T-helper 2 cell treated with Interferon-gamma antibody and Interleukin-4, amounts not matched to agents 5 μg/mL and 100 μg/mL, for 36 hours (primary cell): Measurements from ENCODE around the gene PIGA.

Source experiments
- DNase-seq: peaks from one replicate; pipeline ENCODE4 v3.0.0; 2021; ENCODE audit warnings: low spot score
- H3K27ac Mint-ChIP-seq: one replicate; pipeline ENCODE4 v1.8.0; 2021; ENCODE audit warnings: mild to moderate bottlenecking, mixed read lengths
- H3K27me3 Mint-ChIP-seq: one replicate; pipeline ENCODE4 v1.8.0; 2021; ENCODE audit warnings: low read depth, mixed read lengths
- H3K36me3 Mint-ChIP-seq: one replicate; pipeline ENCODE4 v1.8.0; 2021; ENCODE audit warnings: low read depth, mixed read lengths
- H3K4me1 Mint-ChIP-seq: one replicate; pipeline ENCODE4 v1.8.0; 2021; ENCODE audit warnings: low read depth, mixed read lengths
- H3K4me3 Mint-ChIP-seq: one replicate; pipeline ENCODE4 v1.8.0; 2022; ENCODE audit warnings: mild to moderate bottlenecking, moderate library complexity, mixed read lengths
- H3K9me3 Mint-ChIP-seq: one replicate; pipeline ENCODE4 v1.8.0; 2021; ENCODE audit warnings: mixed read lengths

PIGA gene

DNA sequence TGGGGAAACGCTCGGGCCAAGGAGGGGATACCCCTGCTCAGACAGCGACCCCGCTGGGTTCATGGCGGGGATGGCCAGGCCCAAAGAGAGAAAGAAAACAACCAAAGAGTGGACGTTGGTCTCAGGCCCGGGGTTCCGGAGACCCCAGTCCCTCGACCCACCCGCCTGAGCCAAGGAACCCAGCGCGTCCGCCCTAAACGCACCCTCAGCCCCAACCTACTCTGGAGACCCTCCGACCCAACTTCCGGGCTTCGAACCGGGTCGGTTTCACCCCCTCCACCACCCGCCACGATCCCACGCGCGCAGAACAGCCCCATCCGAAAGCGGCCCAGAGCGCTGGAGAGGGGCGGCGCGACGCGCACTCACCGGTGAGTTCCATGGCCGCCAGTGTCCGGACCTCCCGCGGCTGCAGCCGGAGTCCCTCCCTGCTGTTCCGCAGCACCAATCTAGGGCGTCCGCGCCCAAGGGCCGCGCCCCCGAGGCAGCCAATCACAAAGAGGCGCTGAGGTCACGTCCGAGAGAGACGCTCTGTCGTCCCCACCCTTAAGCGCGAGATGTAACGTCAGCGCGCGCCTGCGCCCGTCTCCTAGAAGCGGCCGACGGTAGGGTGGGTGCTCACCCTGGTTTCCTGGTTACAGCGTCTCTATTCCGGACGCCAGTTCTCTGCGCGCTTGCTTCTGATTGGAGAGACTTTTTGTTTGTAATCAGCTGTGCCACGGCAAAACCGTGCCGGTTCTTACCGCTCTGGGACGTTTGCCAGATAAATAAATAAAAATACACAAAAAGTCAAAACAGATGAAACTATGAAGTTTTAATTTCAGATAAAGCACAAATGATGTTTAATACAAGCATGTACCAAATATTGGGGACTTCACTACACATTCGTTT, at the start of gene PIGA:
Gene PIGA (minus strand): TSS at position 389 of the 888 bp plus-strand sequence. CDS start 3,593 bp downstream, outside the sequence.
- Mint-ChIP-seq H3K4me3 (peak within 1 kb of the TSS; percentile 92), H3K4me1 (peaks cover 15% of the 10 kb centered on the region), H3K36me3 (peaks cover 12% of the 10 kb centered on the region)

GRCh38 chrX:15384304-15384703, 49.0 kb upstream of the PIGA start, which contains the start of gene VEGFD:
TSS of gene VEGFD (minus strand) at chrX:15384413. CDS start at chrX:15383946, 467 bp downstream.
- Mint-ChIP-seq H3K36me3 (no peaks in the 10 kb centered on the region), H3K27ac (no peak within 1 kb of the TSS), H3K9me3 (no peaks in the 10 kb centered on the region), H3K4me1 (no peaks in the 10 kb centered on the region), H3K27me3 (no peaks in the 10 kb centered on the region), H3K4me3 (no peak within 1 kb of the TSS)
- DNase-seq: no peak

More for the DNA sequence above, at the start of gene PIGA:
- peak; percentile 91 for DNase-seq
- H3K27me3 Mint-ChIP-seq: peaks cover 11% of the 10 kb centered on the region
- no peaks in the 10 kb centered on the region for H3K9me3 Mint-ChIP-seq
- peak within 1 kb of the TSS; percentile 96 for H3K27ac Mint-ChIP-seq

DNA sequence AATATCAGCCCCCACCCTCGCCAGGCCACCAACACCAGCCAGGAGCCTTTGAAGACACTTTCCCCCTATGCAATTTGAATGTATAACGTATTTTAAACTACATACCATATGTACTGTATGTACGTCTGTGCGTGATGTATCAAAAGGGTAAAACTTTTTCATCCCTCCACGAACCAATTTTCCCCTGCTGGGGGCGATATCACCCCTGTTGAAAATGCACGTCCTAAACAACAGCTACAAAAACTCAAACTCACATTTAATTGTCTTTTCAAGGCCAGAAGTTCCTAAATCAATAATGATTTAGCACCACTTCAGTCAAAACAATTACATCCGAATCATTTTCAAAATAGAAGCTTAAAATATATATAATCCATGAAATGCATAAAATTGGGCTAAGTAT, 47.5 kb upstream of the PIGA start:
- no peaks in the 10 kb centered on the region for H3K36me3 Mint-ChIP-seq
- no peak overlapping the region for H3K27ac Mint-ChIP-seq
- no peak overlapping the region for H3K4me3 Mint-ChIP-seq
- H3K9me3 Mint-ChIP-seq: no peaks in the 10 kb centered on the region
- DNase-seq: no peak
- no peaks in the 10 kb centered on the region for H3K27me3 Mint-ChIP-seq
- H3K4me1 Mint-ChIP-seq: no peaks in the 10 kb centered on the region

DNA sequence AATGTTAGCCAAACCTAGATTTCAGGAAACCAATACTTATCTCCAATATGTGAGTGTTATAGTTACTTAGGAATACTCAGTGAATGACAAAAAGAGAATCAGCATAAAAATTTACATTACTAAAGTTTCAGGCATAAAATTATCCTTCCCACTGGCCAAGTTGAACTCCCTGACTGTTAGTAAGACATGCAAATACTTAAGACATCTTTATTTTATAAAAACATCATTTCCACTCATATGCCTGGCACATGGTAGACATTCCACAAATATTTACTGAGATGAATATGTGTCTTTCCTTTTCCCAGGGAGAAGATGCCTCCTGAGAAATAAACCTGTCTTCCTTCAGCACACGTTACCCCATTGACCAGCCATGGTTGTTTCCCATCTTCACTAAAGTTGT, 41.6 kb upstream of the PIGA start:
- no peaks in the 10 kb centered on the region for H3K4me1 Mint-ChIP-seq
- H3K4me3 Mint-ChIP-seq: no peak overlapping the region
- no peak overlapping the region for H3K27ac Mint-ChIP-seq
- DNase-seq: no peak
- no peaks in the 10 kb centered on the region for H3K9me3 Mint-ChIP-seq
- no peaks in the 10 kb centered on the region for H3K36me3 Mint-ChIP-seq
- no peaks in the 10 kb centered on the region for H3K27me3 Mint-ChIP-seq

DNA sequence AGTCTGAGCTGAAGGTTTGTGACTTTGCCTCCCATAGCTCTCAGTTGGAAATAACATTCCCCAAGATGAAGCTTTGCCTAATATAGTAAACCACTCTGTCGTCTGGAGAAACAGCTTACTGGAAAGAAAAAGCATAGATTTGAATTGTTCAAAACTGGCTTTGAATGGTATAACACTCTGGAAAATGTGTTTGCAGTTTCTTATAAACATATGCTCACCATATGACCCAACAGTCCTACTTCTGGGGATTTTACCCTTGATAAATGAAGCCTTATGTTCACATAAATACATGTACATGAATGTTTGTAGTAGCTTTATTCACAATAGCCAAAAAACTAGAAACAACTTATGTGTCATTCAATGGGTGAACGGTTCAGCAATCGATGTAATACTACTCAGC, 38.7 kb upstream of the PIGA start:
- H3K27me3 Mint-ChIP-seq: peaks cover 4% of the 10 kb centered on the region
- no peak overlapping the region for H3K4me3 Mint-ChIP-seq
- H3K27ac Mint-ChIP-seq: no peak overlapping the region

DNA sequence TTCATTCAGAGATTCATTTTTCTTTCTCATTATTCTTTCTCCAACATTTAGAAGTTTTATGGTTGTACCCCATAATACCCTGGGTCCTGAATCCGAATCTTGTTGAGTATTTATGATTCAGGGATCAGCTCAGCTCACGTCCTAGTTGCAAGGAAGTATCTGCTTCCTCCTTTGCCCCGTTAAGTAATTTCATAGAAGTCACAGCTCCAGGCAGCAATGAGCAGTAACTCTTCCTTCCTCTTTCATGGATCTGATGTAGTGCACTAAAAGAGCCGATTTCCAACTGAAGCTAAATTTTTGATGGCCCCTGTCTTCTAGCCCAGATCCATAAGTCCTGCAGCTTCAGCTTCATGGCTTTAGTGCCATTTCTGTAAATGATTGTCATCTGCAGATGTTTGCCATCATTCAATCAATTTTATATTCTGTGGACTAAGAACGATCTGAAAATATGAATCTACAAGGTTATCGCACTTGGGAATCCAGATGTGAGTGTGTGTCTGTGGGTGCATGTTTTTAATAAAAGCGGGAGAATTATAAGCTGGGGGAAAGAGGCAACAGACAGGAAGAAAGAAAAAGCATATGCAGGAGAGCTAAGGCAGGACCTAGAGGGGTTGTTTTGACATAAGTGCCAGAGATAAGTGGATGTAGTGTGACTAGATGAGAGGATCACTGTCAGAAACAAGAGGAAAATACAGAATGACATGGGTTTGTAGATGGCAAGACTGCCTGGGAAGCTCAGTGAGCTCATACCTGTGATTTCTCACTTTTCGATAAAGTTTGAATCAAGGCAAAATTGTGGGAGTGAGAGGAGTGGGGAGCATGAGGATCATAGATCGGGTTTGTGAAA, 31.4 kb upstream of the PIGA start:
- no peak for DNase-seq
- no peak overlapping the region for H3K4me3 Mint-ChIP-seq
- no peak overlapping the region for H3K27ac Mint-ChIP-seq
- H3K9me3 Mint-ChIP-seq: no peaks in the 10 kb centered on the region
- H3K4me1 Mint-ChIP-seq: no peaks in the 10 kb centered on the region
- H3K27me3 Mint-ChIP-seq: peaks cover 17% of the 10 kb centered on the region
- H3K36me3 Mint-ChIP-seq: no peaks in the 10 kb centered on the region

More for the DNA sequence above, 38.7 kb upstream of the PIGA start:
- no peaks in the 10 kb centered on the region for H3K36me3 Mint-ChIP-seq
- DNase-seq: no peak
- no peaks in the 10 kb centered on the region for H3K4me1 Mint-ChIP-seq
- H3K9me3 Mint-ChIP-seq: no peaks in the 10 kb centered on the region

- Mint-ChIP-seq H3K4me3 (no peak overlapping the region), H3K27me3 (peaks cover 5% of the 10 kb centered on the region), H3K27ac (no peak overlapping the region), H3K36me3 (no peaks in the 10 kb centered on the region), H3K4me1 (no peaks in the 10 kb centered on the region), H3K9me3 (no peaks in the 10 kb centered on the region)
- DNase-seq: no peak
Observed at GRCh38 chrX:15359701-15360100, 24.4 kb upstream of the PIGA start.

- DNase-seq: no peak
- no peaks in the 10 kb centered on the region for H3K36me3 Mint-ChIP-seq
- H3K27ac Mint-ChIP-seq: no peak overlapping the region
- no peaks in the 10 kb centered on the region for H3K4me1 Mint-ChIP-seq
- no peaks in the 10 kb centered on the region for H3K9me3 Mint-ChIP-seq
- H3K4me3 Mint-ChIP-seq: no peak overlapping the region
- H3K27me3 Mint-ChIP-seq: peaks cover 5% of the 10 kb centered on the region
Observed at GRCh38 chrX:15358533-15358932, 23.2 kb upstream of the PIGA start.

GRCh38 chrX:15356444-15356843, 21.1 kb upstream of the PIGA start:
- DNase-seq: no peak
- Mint-ChIP-seq H3K27ac (no peak overlapping the region), H3K27me3 (peaks cover 5% of the 10 kb centered on the region), H3K4me3 (no peak overlapping the region), H3K4me1 (no peaks in the 10 kb centered on the region), H3K9me3 (no peaks in the 10 kb centered on the region), H3K36me3 (no peaks in the 10 kb centered on the region)

DNA sequence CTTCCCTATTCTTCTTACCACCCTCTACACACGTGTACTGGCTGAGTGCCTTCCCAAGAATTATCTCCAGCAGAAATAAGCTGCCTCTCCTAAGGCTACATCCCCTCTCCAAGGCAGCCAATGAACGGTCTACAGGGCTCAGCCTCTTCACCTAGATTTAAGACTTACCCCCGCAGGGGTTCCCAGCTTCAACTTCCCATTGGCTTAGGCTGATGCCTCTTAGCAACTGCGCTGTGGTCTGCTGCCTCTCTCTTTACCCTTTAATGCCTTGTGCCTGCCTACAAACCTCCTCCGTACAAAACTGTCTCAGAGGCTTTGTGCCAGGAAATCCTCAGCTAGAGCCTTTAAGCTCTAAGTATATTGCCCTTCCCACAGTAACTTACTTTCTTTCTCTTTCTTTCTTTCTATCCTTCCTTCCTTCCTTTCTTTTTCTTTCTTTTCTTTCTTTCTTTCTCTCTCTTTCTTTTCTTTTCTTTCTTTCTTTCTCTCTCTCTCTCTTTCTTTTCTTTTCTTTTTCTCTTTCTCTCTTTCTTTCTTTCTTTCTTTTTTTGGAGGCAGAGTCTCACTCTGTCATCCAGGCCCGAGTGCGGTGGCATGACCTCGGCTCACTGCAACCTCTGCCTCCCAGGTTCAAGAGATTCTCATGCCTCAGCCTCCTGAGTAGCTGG, 15.1 kb upstream of the PIGA start:
- Mint-ChIP-seq H3K4me3 (no peak overlapping the region), H3K27ac (no peak overlapping the region), H3K9me3 (no peaks in the 10 kb centered on the region), H3K4me1 (no peaks in the 10 kb centered on the region), H3K36me3 (no peaks in the 10 kb centered on the region), H3K27me3 (peaks cover 2% of the 10 kb centered on the region)
- no peak for DNase-seq

DNA sequence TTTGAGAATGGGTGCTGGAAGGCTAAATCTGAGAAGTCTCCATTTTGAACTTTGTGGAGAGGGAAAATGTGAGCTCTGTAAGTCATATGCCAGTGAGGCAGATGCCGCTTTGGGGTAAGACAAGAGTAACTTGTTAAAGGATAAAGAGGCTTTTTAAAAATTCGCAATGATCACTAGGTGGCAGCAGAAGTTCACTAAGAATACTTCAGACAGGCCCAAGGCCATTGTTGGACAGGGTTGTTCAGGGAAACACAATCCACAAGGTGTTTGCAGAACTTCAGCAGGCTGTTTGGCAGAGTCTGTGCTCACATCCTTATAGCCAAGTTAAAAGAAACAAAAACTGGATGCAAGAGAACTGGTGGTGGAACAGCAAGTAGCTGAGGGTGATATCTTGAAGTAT, 13.7 kb upstream of the PIGA start:
- Mint-ChIP-seq H3K4me1 (no peaks in the 10 kb centered on the region), H3K27ac (no peak overlapping the region), H3K9me3 (no peaks in the 10 kb centered on the region), H3K4me3 (no peak overlapping the region), H3K36me3 (no peaks in the 10 kb centered on the region), H3K27me3 (peaks cover 2% of the 10 kb centered on the region)
- DNase-seq: peak; percentile 4

- no peaks in the 10 kb centered on the region for H3K36me3 Mint-ChIP-seq
- no peaks in the 10 kb centered on the region for H3K4me1 Mint-ChIP-seq
- H3K27me3 Mint-ChIP-seq: peaks cover 4% of the 10 kb centered on the region
- H3K4me3 Mint-ChIP-seq: no peak overlapping the region
- H3K9me3 Mint-ChIP-seq: no peaks in the 10 kb centered on the region
- no peak for DNase-seq
- H3K27ac Mint-ChIP-seq: no peak overlapping the region
Observed at GRCh38 chrX:15345976-15346375, 10.7 kb upstream of the PIGA start.

DNA sequence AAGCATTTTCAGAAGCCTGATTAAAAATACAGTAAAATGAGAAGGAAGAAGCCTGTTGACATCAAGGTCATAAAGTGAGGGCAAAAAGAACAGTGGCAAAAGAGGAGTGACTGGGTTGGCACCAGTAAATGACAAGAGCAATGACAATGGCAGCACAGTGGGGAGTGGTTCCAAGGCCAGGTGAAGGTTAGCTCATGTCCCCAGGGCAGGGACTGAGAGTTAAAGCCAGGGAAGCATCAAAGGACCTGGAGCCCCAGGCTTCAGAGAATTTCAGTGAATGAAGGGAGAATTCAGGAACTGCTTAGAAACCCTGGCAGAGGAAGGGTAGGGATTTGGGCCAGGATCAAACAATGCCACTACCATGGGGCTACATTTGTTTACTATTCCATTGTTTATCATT, 8.8 kb upstream of the PIGA start:
- Mint-ChIP-seq H3K4me3 (no peak overlapping the region), H3K4me1 (no peaks in the 10 kb centered on the region), H3K9me3 (no peaks in the 10 kb centered on the region), H3K27ac (no peak overlapping the region), H3K27me3 (peaks cover 10% of the 10 kb centered on the region), H3K36me3 (no peaks in the 10 kb centered on the region)
- DNase-seq: no peak

DNA sequence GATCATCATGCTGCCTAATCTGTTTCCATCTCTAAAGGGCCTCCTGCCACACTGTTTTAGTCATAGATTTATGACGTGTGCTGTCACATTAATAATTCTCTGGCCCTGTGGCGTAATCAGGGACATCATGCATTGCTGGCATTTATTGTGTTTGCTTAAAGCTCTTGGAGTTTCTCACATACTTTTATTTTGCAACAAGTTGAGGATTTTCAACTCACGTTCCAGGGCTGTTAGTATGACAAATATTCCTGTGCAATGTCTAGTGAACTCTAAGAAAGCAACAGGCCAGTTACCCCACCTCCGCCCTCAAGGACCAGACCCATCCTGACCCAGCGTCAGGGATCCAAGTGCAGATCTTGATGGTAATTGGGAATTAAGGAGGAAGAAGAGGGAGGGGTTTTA, 7.8 kb upstream of the PIGA start:
- Mint-ChIP-seq H3K36me3 (no peaks in the 10 kb centered on the region), H3K27me3 (peaks cover 8% of the 10 kb centered on the region), H3K9me3 (no peaks in the 10 kb centered on the region), H3K4me1 (no peaks in the 10 kb centered on the region), H3K4me3 (no peak overlapping the region), H3K27ac (no peak overlapping the region)
- DNase-seq: no peak
